Chondrocyte (in vitro differentiated cells): ENCODE data around the gene PRRT2. TPM values are rescaled to one million over a fixed set of nuclear protein-coding genes. Genes with fewer than 3 reads are reported as not detected.

Experiments used
- DNase-seq: peaks from one replicate; pipeline ENCODE4 v3.0.0; 2021; ENCODE audit warnings: mixed read lengths, low spot score
- H3K27ac Mint-ChIP-seq: one replicate; pipeline ENCODE4 v1.8.0; 2021; ENCODE audit warnings: mild to moderate bottlenecking, moderate library complexity, mixed read lengths; ENCODE audit not compliant: unreplicated experiment
- H3K27me3 Mint-ChIP-seq: 2 replicates; pipeline ENCODE4 v1.8.0; 2021; ENCODE audit warnings: low read depth, mixed read lengths
- H3K36me3 Mint-ChIP-seq: 2 replicates; pipeline ENCODE4 v1.8.0; 2021; ENCODE audit warnings: low read depth, mixed read lengths
- H3K4me1 Mint-ChIP-seq: 2 replicates; pipeline ENCODE4 v1.8.0; 2021; ENCODE audit warnings: low read depth, mild to moderate bottlenecking, mixed read lengths
- H3K4me3 Mint-ChIP-seq: one replicate; pipeline ENCODE4 v1.8.0; 2021; ENCODE audit warnings: mild to moderate bottlenecking, moderate library complexity, mixed read lengths; ENCODE audit not compliant: unreplicated experiment
- H3K9me3 Mint-ChIP-seq: 2 replicates; pipeline ENCODE4 v1.8.0; 2021; ENCODE audit warnings: low read depth, mixed read lengths
- CTCF ChIP-seq: fragments of 200-600 bp; sonication (generic); IDR thresholded peaks from 2 replicates; pipeline ENCODE4 v1.5.0; 2021; ENCODE audit warnings: antibody characterized with exemption, mild to moderate bottlenecking, moderate library complexity
- total RNA-seq: library from RNA; stranded (reverse); gene quantifications from 3 replicates; pipeline ENCODE4 v1.2.1, GENCODE V29; 2021

The PRRT2 gene
- total RNA-seq, 1 donor from 2014 or later: 5.2 TPM

DNA sequence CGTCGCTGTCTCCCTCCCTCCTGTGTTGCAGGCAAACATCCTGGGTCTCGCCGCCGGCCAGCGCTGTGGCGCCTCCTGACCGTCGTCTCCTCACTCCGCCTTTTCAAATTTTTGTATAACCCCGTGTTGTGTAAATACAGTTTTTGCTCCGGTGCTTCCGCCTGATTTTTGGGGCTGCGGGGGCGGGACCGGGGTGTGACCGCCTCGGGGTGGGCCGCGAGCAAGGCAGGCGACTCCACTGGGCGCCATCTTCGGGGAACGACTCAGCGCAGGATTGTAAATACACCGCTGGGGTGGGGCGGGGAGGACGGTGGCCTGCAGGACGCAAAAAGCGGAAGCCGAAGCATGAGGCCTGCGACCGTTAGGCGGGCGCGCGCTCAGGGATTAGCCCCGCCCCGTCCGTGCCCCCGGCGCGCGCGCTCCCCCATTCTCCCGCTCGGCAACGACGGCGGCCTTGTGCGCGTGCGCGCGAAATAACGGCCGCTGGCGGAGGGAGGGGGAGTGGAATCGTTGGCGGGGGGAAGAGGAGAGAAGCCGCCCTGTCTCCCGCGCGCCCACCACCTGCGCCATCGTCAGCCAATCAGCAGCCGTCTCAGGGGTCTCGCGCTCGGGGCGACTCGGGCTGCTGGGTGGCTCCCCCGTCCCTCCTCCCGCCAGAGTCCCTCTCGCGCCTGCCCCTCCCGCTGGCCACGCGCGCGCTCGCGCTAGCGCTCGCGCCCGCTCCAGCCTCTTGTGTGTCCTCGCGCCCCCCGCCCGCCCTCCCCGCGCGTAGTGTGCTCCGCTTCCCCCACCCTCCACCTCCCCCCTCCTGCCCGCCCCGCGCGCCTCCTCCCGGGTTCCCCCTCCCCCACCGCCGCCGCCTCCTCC lies 6.5 kb upstream of the PRRT2 start:
- Mint-ChIP-seq H3K27ac (peak overlapping the region; percentile 100), H3K36me3 (peaks cover 10% of the 10 kb centered on the region), H3K27me3 (no peaks in the 10 kb centered on the region), H3K4me3 (peak overlapping the region; percentile 100), H3K9me3 (no peaks in the 10 kb centered on the region), H3K4me1 (peaks cover 33% of the 10 kb centered on the region)
- no peak for DNase-seq
- peak; percentile 54 for TF ChIP-seq CTCF

- peak within 1 kb of the TSS; percentile 100 for H3K4me3 Mint-ChIP-seq
- H3K4me1 Mint-ChIP-seq: peaks cover 40% of the 10 kb centered on the region
- no peaks in the 10 kb centered on the region for H3K27me3 Mint-ChIP-seq
- TF ChIP-seq CTCF: no peak
- no peaks in the 10 kb centered on the region for H3K9me3 Mint-ChIP-seq
- DNase-seq: no peak
- H3K27ac Mint-ChIP-seq: peak within 1 kb of the TSS; percentile 100
- H3K36me3 Mint-ChIP-seq: peaks cover 10% of the 10 kb centered on the region
Observed at GRCh38 chr16:29806099-29806579, 5.9 kb upstream of the PRRT2 start, which contains the start of gene MAZ. Gene MAZ (plus strand): TSS chr16:29806529. CDS start chr16:29806702, 173 bp downstream.

DNA sequence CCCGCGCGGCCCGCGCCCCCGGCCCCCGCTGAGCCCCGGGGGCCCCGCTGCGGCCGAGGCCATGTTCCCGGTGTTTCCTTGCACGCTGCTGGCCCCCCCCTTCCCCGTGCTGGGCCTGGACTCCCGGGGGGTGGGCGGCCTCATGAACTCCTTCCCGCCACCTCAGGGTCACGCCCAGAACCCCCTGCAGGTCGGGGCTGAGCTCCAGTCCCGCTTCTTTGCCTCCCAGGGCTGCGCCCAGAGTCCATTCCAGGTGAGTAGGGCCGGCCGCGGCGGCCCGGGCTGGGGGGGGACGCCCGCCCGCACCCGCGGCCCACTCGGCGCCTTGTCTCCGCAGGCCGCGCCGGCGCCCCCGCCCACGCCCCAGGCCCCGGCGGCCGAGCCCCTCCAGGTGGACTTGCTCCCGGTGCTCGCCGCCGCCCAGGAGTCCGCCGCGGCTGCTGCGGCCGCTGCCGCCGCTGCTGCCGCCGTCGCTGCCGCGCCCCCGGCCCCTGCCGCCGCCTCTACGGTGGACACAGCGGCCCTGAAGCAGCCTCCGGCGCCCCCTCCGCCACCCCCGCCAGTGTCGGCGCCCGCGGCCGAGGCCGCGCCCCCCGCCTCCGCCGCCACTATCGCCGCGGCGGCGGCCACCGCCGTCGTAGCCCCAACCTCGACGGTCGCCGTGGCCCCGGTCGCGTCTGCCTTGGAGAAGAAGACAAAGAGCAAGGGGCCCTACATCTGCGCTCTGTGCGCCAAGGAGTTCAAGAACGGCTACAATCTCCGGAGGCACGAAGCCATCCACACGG lies 5.2 kb upstream of the PRRT2 start:
- peaks cover 10% of the 10 kb centered on the region for H3K36me3 Mint-ChIP-seq
- H3K4me1 Mint-ChIP-seq: peaks cover 45% of the 10 kb centered on the region
- H3K27me3 Mint-ChIP-seq: no peaks in the 10 kb centered on the region
- peak overlapping the region; percentile 83 for H3K4me3 Mint-ChIP-seq
- DNase-seq: no peak
- no peak for TF ChIP-seq CTCF
- no peaks in the 10 kb centered on the region for H3K9me3 Mint-ChIP-seq
- H3K27ac Mint-ChIP-seq: peak overlapping the region; percentile 96

- peak overlapping the region; percentile 96 for H3K27ac Mint-ChIP-seq
- H3K4me1 Mint-ChIP-seq: peaks cover 50% of the 10 kb centered on the region
- no peak for DNase-seq
- H3K4me3 Mint-ChIP-seq: peak overlapping the region; percentile 83
- peaks cover 10% of the 10 kb centered on the region for H3K36me3 Mint-ChIP-seq
- no peaks in the 10 kb centered on the region for H3K9me3 Mint-ChIP-seq
- TF ChIP-seq CTCF: peak; percentile 76
- H3K27me3 Mint-ChIP-seq: no peaks in the 10 kb centered on the region
Observed at GRCh38 chr16:29807426-29808218, 4.4 kb upstream of the PRRT2 start.
